ENCODE results near the gene MAB21L4.

DNA sequence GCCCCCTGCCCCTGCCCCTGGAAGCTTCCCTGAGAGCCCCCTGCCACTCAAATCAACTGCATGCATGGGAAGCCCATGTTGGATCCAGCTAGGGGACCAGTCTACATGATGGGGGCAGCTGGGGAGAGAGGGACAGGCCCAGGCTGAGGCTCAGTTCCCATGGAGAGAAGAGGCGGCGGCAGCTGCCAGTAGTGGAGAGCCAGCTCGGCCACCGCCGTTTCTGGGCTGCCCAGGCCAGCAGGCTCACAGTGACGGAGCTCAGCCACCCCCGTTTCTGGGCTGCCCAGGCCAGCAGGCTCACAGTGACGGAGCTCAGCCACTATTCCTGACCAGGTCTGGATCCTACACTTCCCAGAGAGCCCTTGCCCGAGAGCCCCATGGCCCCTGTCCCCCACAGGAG lies 3.6 kb downstream of the MAB21L4 start:
- TF ChIP-seq, protein P1, sequence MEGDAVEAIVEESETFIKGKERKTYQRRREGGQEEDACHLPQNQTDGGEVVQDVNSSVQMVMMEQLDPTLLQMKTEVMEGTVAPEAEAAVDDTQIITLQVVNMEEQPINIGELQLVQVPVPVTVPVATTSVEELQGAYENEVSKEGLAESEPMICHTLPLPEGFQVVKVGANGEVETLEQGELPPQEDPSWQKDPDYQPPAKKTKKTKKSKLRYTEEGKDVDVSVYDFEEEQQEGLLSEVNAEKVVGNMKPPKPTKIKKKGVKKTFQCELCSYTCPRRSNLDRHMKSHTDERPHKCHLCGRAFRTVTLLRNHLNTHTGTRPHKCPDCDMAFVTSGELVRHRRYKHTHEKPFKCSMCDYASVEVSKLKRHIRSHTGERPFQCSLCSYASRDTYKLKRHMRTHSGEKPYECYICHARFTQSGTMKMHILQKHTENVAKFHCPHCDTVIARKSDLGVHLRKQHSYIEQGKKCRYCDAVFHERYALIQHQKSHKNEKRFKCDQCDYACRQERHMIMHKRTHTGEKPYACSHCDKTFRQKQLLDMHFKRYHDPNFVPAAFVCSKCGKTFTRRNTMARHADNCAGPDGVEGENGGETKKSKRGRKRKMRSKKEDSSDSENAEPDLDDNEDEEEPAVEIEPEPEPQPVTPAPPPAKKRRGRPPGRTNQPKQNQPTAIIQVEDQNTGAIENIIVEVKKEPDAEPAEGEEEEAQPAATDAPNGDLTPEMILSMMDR (conservative IDR thresholded peaks at IDR 0.05) = no peak
- no peak for TF ChIP-seq ZFX (IDR thresholded peaks at IDR 0.05)

Measured in C4-2B (cell line).